ENCODE results near the gene AMHR2.

AMHR2 gene

DNA sequence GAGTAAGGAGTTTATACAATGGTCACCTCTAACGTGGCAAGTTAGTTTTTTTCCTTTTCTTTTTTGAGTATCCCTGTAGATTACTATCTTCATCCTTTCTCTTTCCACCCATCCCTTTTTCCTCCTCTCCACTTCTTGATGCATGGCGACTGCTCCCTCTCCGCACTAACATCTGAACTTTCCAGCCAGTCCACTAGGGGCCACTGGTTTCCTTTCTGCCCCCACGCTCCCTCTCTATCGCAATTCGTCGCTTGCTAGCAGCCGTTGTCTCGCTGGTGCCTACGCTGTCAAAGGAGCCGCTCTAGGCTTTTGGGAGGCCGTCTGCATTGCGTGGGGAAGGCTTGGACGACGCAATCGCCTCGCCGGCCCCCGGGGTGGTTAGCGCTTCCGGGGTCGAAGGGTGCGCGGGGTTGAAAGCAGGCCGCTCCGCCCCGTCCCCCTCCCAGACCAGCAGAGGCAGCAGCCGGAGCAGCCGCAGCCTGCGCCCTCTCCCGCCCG is 28.1 kb downstream of the AMHR2 start, which contains the start of gene PCBP2:
PCBP2 (plus strand) TSS at position 442 of the 498 bp plus-strand sequence. CDS start 2,699 bp downstream, outside the sequence.
- TF ChIP-seq, protein P1, sequence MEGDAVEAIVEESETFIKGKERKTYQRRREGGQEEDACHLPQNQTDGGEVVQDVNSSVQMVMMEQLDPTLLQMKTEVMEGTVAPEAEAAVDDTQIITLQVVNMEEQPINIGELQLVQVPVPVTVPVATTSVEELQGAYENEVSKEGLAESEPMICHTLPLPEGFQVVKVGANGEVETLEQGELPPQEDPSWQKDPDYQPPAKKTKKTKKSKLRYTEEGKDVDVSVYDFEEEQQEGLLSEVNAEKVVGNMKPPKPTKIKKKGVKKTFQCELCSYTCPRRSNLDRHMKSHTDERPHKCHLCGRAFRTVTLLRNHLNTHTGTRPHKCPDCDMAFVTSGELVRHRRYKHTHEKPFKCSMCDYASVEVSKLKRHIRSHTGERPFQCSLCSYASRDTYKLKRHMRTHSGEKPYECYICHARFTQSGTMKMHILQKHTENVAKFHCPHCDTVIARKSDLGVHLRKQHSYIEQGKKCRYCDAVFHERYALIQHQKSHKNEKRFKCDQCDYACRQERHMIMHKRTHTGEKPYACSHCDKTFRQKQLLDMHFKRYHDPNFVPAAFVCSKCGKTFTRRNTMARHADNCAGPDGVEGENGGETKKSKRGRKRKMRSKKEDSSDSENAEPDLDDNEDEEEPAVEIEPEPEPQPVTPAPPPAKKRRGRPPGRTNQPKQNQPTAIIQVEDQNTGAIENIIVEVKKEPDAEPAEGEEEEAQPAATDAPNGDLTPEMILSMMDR (IDR thresholded peaks at IDR 0.05; ENCODE audit: low read length, missing control alignments) = peak; percentile 93
- DNase-seq (ENCODE audit: low read depth) = peak; percentile 100
- peak within 1 kb of the TSS; percentile 99 for H3K4me3 ChIP-seq (replicated peaks; ENCODE audit: low read depth, low read length)

DNA sequence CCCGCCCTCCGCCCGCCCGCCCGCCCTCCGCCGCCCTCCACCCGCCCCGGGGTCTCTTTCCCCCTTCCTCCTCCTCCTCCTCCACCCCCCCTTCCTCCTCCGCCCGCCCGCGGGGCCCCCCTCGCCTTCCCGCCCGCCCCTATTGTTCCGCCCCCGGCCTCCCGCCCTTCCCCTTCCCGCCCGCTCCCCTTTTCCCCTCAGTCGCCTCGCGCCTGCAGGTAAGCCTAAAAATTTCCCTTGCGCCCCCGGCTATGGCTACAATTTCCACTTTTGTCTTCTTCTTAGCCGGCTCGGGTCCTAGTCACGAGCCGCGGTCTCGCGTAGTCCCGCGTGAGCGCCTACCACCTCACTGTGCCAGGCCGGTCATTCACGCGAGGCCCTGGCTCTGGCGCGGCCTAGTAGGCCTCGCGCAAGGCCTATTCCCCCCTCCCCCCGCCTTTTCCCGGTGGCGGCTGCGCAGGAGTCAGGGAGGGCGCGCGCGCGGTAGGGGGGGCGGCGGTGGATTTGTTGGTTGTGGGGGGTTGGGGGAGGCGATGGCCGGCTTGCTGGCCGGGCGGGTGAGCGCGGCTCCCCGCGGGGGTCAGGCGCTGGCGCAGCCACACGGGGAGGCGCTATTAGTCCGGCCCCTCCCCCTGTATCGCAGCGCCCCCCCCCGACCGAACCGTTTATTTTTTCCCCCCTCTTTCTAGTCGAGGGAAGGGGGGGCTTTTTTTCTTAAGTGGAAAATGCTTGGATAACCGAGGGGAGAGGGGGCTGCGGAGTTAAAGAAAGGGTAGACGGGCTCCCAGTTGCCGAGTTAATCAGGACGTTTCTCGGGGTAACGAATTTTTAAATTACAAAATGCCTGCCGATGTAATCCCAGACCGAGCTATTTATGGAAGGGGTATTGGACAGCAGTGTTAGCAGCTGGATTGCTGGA is 28.8 kb downstream of the AMHR2 start:
- DNase-seq (ENCODE audit: low read depth) = peak; percentile 88
- H3K4me3 ChIP-seq (replicated peaks; ENCODE audit: low read depth, low read length) = peak overlapping the region; percentile 99
- TF ChIP-seq, protein P1 (IDR thresholded peaks at IDR 0.05; ENCODE audit: low read length, missing control alignments) = no peak

DNA sequence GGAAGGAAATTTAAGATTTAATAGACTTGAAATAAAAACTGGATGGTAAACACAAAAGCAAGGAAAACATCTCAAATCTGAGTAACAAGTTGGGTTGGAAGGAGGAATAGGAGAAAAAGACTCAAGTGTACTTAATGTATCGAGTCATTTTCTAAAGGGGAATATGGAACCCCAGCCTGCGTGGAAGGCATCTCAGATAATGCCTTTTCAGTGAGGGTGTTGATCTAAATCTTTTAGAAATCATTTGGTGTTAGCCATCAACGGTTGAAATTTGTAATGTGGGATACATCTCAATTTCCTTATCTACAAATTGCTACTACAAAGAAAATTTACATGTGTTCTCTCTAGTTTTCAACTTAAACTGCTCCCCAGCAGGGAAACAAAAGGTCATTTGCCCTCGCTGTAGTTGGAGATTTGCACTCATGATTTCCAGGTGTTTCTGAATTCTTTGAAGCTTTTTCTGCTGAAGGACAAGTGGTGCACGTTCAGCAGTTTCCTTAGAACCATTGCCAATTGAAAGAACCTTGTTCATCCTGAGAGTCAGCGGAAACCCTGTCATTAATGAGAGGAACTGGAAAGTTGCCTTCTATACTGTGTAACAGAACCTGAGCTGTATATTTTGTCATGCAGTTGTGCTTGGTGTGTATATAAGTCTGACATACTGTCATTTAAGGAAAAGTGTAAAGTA is 30.4 kb downstream of the AMHR2 start:
- peak overlapping the region; percentile 99 for H3K4me3 ChIP-seq (replicated peaks; ENCODE audit: low read depth, low read length)
- TF ChIP-seq, protein P1 (IDR thresholded peaks at IDR 0.05; ENCODE audit: low read length, missing control alignments) = no peak
- no peak for DNase-seq (ENCODE audit: low read depth)

DNA sequence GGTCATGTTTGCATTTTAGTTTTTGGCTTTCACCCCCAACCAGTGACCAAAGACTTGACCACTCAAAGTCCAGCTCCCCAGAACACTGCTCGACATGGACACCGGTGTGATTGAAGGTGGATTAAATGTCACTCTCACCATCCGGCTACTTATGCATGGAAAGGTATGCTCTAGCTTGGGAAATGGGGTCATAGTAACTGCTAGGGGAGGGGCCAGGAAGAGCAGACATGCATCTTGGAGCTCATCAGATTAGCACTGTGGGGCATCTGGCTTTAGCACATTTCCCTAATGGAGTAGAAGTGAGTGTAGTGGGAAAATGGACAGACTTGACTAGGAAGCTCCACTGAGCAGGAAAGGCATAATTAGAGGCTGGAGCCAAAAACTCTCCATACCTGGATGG is 31.1 kb downstream of the AMHR2 start:
- H3K4me3 ChIP-seq (replicated peaks; ENCODE audit: low read depth, low read length) = peak overlapping the region; percentile 99
- TF ChIP-seq, protein P1 (IDR thresholded peaks at IDR 0.05; ENCODE audit: low read length, missing control alignments) = no peak

DNA sequence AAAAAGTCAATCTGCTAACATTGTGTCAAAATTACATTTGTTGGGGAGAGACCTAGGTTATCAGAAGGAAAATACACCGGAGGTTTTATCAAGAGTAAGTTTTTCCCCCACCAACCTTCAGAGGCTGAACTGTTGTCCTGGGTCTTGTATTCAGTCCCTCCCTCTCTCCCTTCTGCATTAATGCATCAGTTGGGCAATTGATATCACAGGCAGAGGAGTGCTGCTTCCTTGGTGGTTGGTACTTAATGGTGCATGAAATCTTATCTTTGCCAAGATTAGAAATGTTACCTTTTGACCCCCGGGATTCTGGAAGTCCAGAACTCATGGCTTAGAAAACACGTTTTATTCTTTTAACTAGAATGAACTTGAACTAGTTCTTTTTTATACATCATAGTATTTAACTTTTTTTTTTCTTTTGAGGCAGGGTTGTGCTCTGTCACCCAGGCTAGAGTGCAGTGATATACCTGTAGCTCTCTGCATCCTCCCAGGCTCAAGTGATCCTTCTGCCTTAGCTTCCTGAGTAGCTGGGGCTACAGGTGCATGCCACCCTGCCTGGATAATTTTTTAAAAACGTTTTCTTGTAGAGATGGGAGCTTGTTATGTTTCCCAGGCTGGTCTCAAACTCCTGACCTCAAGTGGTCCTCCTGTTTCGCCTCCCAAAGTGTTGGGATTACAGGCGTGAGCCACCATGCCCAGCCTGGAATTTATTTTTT is 33.2 kb downstream of the AMHR2 start:
- DNase-seq (ENCODE audit: low read depth) = no peak
- no peak overlapping the region for H3K4me3 ChIP-seq (replicated peaks; ENCODE audit: low read depth, low read length)
- TF ChIP-seq, protein P1 (IDR thresholded peaks at IDR 0.05; ENCODE audit: low read length, missing control alignments) = no peak

More for the DNA sequence above, 31.1 kb downstream of the AMHR2 start:
- DNase-seq (ENCODE audit: low read depth) = no peak

DNA sequence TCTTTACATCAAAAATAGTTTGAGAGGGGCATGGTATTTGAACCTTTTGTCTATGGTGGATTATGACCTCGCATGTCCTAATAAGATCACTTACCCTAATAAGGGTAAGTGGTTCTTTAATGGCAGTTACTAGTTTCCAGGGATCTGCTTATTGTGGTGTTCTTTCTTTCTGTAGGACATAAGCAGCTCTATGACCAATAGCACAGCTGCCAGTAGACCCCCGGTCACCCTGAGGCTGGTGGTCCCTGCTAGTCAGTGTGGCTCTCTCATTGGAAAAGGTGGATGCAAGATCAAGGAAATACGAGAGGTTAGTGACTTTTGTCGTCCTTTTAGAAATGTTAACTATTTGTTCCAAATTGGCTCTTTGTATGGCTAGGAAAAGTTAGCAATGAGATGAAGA is 35.4 kb downstream of the AMHR2 start:
- TF ChIP-seq, protein P1 (IDR thresholded peaks at IDR 0.05; ENCODE audit: low read length, missing control alignments) = no peak
- DNase-seq (ENCODE audit: low read depth) = no peak

More for the DNA sequence above, 35.4 kb downstream of the AMHR2 start:
- no peak overlapping the region for H3K4me3 ChIP-seq (replicated peaks; ENCODE audit: low read depth, low read length)

Data from fibroblast of pulmonary artery (primary cell).